Fibroblast of the aortic adventitia (primary cell): ENCODE measurements around the gene CNOT11. TPM values are rescaled to one million over a fixed set of nuclear protein-coding genes. Genes with fewer than 3 reads are reported as not detected.

Experiments
- DNase-seq: peaks from one replicate; pipeline ENCODE4 v3.0.0-alpha.2; 2010; ENCODE audit warnings: low read depth
- H3K4me3 ChIP-seq: 2 replicates; pipeline ENCODE4 v1.5.1; 2011; ENCODE audit warnings: low read depth, mild to moderate bottlenecking, control low read depth, low read length, moderate library complexity
- total RNA-seq: library from RNA; depleted of rRNA; stranded (reverse); fragments of >200 nt; gene quantifications from 2 replicates; pipeline ENCODE4 v1.2.3, GENCODE V29; 2012; ENCODE audit warnings: low replicate concordance
- TF ChIP-seq, protein P1 (sequence below): IDR thresholded peaks from 2 replicates; pipeline ENCODE4 v1.5.1; 2011; ENCODE audit warnings: mild to moderate bottlenecking, low read length, control low read depth, inconsistent platforms; ENCODE audit not compliant: insufficient read depth

Gene CNOT11
- total RNA-seq, 1 donor: 48.4 TPM

DNA sequence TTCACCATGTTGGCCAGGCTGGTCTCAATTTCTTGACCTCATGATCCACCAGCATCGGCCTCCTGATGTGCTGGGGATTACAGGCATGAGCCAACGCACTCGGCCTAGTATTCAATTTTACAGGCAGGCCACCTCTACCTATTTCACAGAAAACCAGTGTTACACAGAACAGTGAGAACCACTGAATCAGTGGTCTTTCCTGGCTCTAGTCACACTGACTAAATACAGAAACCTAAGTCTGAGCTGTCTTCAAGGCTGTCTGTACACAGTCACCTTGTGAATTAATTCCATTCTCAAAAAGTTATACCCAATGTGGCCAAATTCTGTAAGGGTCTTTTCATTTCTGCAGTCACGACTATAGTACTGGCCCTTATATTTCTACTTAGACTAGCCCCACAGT is 52.3 kb downstream of the CNOT11 start:
- no peak overlapping the region for H3K4me3 ChIP-seq
- DNase-seq: no peak
- TF ChIP-seq, protein P1, sequence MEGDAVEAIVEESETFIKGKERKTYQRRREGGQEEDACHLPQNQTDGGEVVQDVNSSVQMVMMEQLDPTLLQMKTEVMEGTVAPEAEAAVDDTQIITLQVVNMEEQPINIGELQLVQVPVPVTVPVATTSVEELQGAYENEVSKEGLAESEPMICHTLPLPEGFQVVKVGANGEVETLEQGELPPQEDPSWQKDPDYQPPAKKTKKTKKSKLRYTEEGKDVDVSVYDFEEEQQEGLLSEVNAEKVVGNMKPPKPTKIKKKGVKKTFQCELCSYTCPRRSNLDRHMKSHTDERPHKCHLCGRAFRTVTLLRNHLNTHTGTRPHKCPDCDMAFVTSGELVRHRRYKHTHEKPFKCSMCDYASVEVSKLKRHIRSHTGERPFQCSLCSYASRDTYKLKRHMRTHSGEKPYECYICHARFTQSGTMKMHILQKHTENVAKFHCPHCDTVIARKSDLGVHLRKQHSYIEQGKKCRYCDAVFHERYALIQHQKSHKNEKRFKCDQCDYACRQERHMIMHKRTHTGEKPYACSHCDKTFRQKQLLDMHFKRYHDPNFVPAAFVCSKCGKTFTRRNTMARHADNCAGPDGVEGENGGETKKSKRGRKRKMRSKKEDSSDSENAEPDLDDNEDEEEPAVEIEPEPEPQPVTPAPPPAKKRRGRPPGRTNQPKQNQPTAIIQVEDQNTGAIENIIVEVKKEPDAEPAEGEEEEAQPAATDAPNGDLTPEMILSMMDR: no peak

DNA sequence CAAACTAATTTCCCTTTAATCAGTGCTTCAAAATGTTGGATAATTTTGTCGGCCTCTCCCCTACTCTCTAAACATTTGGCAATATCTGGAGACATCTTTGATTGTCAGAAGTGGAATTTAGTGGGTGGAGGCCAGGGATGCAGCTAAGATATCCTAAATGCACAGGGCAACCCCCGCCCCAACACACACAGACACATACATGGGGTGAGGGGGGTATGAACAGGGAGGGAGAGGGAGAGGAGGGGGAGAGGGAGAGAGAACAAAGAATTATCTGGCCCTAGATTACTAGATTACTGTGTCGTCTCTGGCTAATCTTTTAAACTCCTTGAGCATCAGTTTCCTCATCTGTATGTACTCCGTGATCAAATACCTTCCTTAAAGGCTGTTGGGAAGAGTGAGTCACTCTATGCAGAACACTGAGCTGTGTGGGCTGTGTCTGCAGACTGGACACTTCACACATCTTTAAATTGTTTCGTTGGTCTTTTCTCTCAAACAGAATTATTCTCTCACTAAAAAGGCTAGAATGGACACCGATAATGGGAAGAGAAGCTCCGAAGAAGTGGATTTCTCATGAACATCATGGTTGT is 52.9 kb downstream of the CNOT11 start:
- peak; percentile 58 for DNase-seq
- peak overlapping the region; percentile 88 for H3K4me3 ChIP-seq
- TF ChIP-seq, protein P1: no peak

DNA sequence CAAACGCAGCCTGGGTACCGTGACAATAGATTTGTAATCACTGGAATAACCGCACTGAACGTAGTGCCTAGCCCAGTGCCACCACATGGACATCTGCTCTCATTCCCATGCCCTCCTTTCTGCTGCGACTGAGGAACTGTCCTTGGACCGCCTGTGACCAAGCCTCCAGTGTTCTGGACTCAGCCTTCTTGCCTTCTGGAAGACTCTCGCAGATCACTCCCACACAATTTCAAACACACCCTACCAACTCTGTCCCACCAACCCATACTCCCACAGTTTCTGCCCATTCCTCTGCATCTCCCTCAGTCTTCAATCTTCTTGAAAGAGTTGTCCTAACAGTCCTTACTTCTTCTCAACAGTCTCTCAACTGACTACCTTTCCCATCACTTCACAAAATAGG is 53.7 kb downstream of the CNOT11 start:
- peak overlapping the region; percentile 88 for H3K4me3 ChIP-seq
- TF ChIP-seq, protein P1: no peak
- no peak for DNase-seq

DNA sequence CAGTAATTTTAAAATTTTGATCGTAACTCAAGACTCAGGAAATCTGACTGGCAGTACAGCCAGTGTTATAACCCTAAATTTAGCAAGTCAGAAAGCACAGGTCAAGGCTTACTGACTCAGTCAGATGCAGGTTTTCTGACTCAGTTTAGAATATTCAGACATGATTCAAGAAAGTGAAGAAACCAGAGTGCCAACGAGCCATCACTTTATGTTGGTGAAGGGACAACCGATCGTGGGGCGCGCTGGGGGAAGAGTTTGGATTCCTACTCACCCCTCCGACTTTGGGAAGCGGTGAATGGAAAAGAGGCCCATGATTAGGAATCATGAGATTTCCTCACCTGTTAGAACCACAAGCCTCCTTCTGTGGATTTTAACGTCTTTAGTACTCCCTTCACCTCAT is 54.8 kb downstream of the CNOT11 start:
- DNase-seq: no peak
- TF ChIP-seq, protein P1: no peak
- peak overlapping the region; percentile 88 for H3K4me3 ChIP-seq

DNA sequence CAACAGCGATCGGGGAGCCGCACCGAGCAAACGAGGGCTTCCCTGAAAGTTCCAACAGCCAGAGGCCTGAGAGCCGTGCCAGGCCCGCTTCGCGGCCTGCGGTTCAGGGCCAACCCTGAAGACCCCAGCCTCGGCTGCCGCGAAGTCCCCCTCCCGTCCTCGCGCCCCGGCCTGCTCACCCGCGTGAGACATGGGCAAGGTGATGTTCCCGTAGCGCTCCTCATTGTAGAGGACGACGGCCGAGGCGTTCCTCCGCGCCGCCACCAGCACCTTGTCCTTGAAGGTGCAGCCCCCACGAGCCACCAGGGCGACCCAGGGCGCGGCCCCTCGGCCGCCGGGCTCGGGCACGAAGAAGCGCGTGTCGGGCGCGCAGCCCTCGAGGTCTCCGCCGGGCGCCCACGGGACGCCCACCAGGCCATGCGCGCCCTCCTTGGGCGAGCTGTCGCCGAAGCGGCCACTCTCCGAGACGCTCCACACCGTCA is 55.3 kb downstream of the CNOT11 start:
- TF ChIP-seq, protein P1: no peak
- H3K4me3 ChIP-seq: peak overlapping the region; percentile 88
- peak; percentile 24 for DNase-seq

DNA sequence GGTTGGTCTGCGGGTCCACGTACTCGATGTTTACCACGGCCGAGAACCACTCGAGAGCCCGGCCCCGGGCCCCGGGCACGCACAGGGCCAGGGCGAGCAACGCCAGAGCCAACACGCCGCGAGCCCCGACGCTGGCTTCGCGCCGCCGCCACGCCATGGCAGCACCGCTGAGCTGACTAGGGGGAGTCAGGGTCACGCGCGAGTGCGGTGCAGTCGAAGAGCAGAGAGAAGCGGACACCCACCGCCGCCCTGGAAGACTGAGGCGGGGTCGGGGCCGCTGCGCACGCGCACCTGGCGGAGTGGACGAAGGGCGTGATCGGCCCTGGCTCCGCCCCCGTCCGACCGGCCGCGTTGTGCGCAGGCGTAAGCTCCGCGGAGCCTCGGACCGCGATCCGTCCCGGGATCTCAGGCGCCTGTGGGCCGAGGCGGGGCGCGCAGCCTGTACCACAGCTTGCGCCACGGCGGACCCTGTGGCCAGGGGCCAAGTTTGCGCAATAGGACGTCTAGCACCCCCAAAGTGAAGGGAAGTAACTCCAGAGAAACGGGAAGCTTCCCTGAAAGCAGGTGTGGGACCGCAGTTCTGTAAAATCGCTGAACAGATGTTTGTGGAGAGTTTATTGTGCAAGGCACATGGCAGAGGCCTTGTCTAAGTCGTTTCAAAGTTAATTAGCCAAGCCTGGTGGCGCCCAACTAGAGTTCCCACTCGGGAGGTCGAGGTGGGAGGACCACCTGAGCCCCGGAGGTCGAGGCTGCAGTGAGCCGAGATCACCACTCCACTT is 55.9 kb downstream of the CNOT11 start, which contains the start of gene RNF149:
RNF149 (minus strand) TSS at position 270 of the 779 bp plus-strand sequence; CDS start at position 157, 113 bp downstream.
- peak within 1 kb of the TSS; percentile 88 for H3K4me3 ChIP-seq
- peak; percentile 90 for DNase-seq
- TF ChIP-seq, protein P1: no peak
